ENCODE measurements around the gene PCDHGA8.
"Not testable (repeated sequence)": the region's sequence is repeated elsewhere in the genome, so short reads cannot be mapped to it uniquely, and the experiment has no call there.

Gene PCDHGA8

GRCh38 chr5:141403387-141403786 lies 11.0 kb downstream of the PCDHGA8 start:
- DNase-seq: no peak

- not testable (repeated sequence) for DNase-seq
Observed at GRCh38 chr5:141407790-141408505, 15.5 kb downstream of the PCDHGA8 start, which contains the start of gene PCDHGB6. TSS of gene PCDHGB6 (plus strand) at chr5:141408021. CDS start at chr5:141408203, 182 bp downstream.

GRCh38 chr5:141409598-141410306 lies 17.3 kb downstream of the PCDHGA8 start:
- no peak for DNase-seq

- DNase-seq: no peak
Observed at GRCh38 chr5:141411575-141411974, 19.1 kb downstream of the PCDHGA8 start.

GRCh38 chr5:141412854-141413539 lies 20.6 kb downstream of the PCDHGA8 start, which contains the start of gene PCDHGA10:
TSS of gene PCDHGA10 (plus strand) at chr5:141412987. CDS start at chr5:141413176, 189 bp downstream.
- no peak for DNase-seq

- DNase-seq: no peak
Observed at GRCh38 chr5:141413540-141414069, 21.2 kb downstream of the PCDHGA8 start.

- not testable (repeated sequence) for DNase-seq
Observed at GRCh38 chr5:141414548-141415274, 22.3 kb downstream of the PCDHGA8 start.

GRCh38 chr5:141415275-141415618 lies 22.8 kb downstream of the PCDHGA8 start:
- not testable (repeated sequence) for DNase-seq

- not testable (repeated sequence) for DNase-seq
Observed at GRCh38 chr5:141417494-141418172, 25.2 kb downstream of the PCDHGA8 start, which contains the start of gene PCDHGB7. TSS of gene PCDHGB7 (plus strand) at chr5:141417677. CDS start at chr5:141417860, 183 bp downstream.

- DNase-seq: no peak
Observed at GRCh38 chr5:141419074-141419880, 26.8 kb downstream of the PCDHGA8 start.

GRCh38 chr5:141420855-141421488 lies 28.5 kb downstream of the PCDHGA8 start, which contains the start of gene PCDHGA11:
TSS of gene PCDHGA11 (plus strand) at chr5:141421051. CDS start at chr5:141421228, 177 bp downstream.
- DNase-seq: no peak

GRCh38 chr5:141421489-141421855 lies 29.0 kb downstream of the PCDHGA8 start:
- DNase-seq: no peak

- no peak for DNase-seq
Observed at GRCh38 chr5:141422742-141423291, 30.4 kb downstream of the PCDHGA8 start.

- no peak for DNase-seq
Observed at GRCh38 chr5:141427783-141428426, 35.5 kb downstream of the PCDHGA8 start.

GRCh38 chr5:141430332-141431113 lies 38.1 kb downstream of the PCDHGA8 start, which contains the start of gene PCDHGA12:
TSS of gene PCDHGA12 (plus strand) at chr5:141430507. CDS start at chr5:141430760, 253 bp downstream.
- DNase-seq: no peak

- no peak for DNase-seq
Observed at GRCh38 chr5:141431286-141431685, 38.9 kb downstream of the PCDHGA8 start.

GRCh38 chr5:141432308-141432707 lies 39.9 kb downstream of the PCDHGA8 start:
- not testable (repeated sequence) for DNase-seq

- DNase-seq: not testable (repeated sequence)
Observed at GRCh38 chr5:141432726-141433125, 40.3 kb downstream of the PCDHGA8 start.

All from SHP77 treated with DMSO at 0.1 percent for 48 hours (cell line).